Ovary (tissue), 9 donors: ENCODE data around the gene FMO5. TPM values are rescaled to one million over a fixed set of nuclear protein-coding genes. Genes with fewer than 3 reads are reported as not detected.
A peak's percentile ranks its signal among the peaks of the same experiment; 100 is the strongest.
"Not testable (repeated sequence)": the region's sequence is repeated elsewhere in the genome, so short reads cannot be mapped to it uniquely, and the experiment has no call there.

Experiments used
- DNase-seq, 5 donors: peaks; one replicate each; pipeline ENCODE4 v3.0.0-alpha.2; 2019 to 2020
- H3K27ac ChIP-seq, 2 donors: fragments of 200-600 bp; one replicate each; pipeline versions ENCODE4 v1.5.1 to v1.8.0; 2019 to 2022
- H3K27me3 ChIP-seq: fragments of 200-600 bp; one replicate; pipeline ENCODE4 v1.8.0; 2022
- H3K36me3 ChIP-seq: fragments of 200-600 bp; sonication (generic); one replicate; pipeline ENCODE4 v1.5.1; 2019
- H3K4me1 ChIP-seq: one replicate; pipeline ENCODE4 v1.8.1; 2013; ENCODE audit warnings: mild to moderate bottlenecking, moderate library complexity; ENCODE audit not compliant: insufficient read depth
- H3K4me3 ChIP-seq: fragments of 200-600 bp; sonication (generic); one replicate; pipeline ENCODE4 v1.5.1; 2017
- H3K9me3 ChIP-seq, 2 donors: fragments of 200-600 bp in 1 of 2; sonication (generic) in 1 of 2; one replicate each; pipeline versions ENCODE4 v1.5.1 to v1.8.1; 2013 to 2019; ENCODE audit warnings: mild to moderate bottlenecking in 1 of 2, moderate library complexity in 1 of 2
- CTCF ChIP-seq, 3 donors: fragments of 450-650 bp in 2 of 3; fragments of 200-600 bp in 1 of 3; IDR thresholded peaks; one replicate each; pipeline versions ENCODE4 v1.5.1 to v1.8.0; 2016 to 2022; ENCODE audit warnings: antibody characterized with exemption in 3 of 3, mild to moderate bottlenecking in 1 of 3
- EP300 ChIP-seq: sonication (generic); formaldehyde crosslinking; IDR thresholded peaks from one replicate; pipeline ENCODE4 v1.6.1; 2017; ENCODE audit warnings: antibody characterized with exemption
- POLR2A ChIP-seq: fragments of 450-650 bp; IDR thresholded peaks from one replicate; pipeline ENCODE4 v1.6.1; 2017; ENCODE audit warnings: antibody characterized with exemption, mild to moderate bottlenecking, moderate library complexity
- WGBS, 3 donors: extraction: QIAGEN DNeasy Blood & Tissue Kit in 1 of 3; methylation state at CpG; one replicate each; pipeline versions ENCODE4 v1.1.5 to v1.1.7; 2013 to 2017; 5-methylcytosine and 5-hydroxymethylcytosine counted together
- intact Hi-C, 4 donors: fragments of 100-400 bp; cut with DNase I; formaldehyde crosslinking; loops; one replicate each; pipeline versions ENCODE4 v1.11.0 to v1.15.1; 2022 to 2023
- polyA plus RNA-seq, 2 donors: library from polyadenylated mRNA; stranded (reverse); fragments of 200-250 nt in 1 of 2; fragments of 350-450 nt in 1 of 2; fragmentation: Illumina TruSeq in 1 of 2; extraction: RNeasy Lipid Tissue Mini Kit (QIAGEN cat#74804) in 1 of 2; gene quantifications; one replicate each; pipeline ENCODE4 v1.2.3, GENCODE V29; 2013 to 2014
- total RNA-seq, 7 donors: library from RNA; depleted of rRNA in 2 of 7; stranded (reverse); fragments of >200 nt in 2 of 7; fragmentation: NEBNext Ultra II Directional in 3 of 7; extraction: Animal tissue kit (Norgen Biotek cat#: 25700) in 3 of 7; gene quantifications; one replicate each; pipeline versions ENCODE4 v1.1.0 to v1.2.4, GENCODE V29; 2016 to 2023
- donor health status: DM: no; HTN: no; CAD: no; lungs with moderate emphysema.
- donor health status: DM: no; HTN: no; CAD: no.
- donor health status: Bipolar disorder and iron deficiency.
- donor health status: DM: yes; HTN: yes; CAD: no.
- donor health status: DM: no; HTN: no; CAD: no.
- donor health status: DM: yes; HTN: yes; CAD: no.

Gene FMO5
- total and polyA plus RNA-seq, 9 donors, result 1.8 to 5.7 (median 3.4) TPM

DNA sequence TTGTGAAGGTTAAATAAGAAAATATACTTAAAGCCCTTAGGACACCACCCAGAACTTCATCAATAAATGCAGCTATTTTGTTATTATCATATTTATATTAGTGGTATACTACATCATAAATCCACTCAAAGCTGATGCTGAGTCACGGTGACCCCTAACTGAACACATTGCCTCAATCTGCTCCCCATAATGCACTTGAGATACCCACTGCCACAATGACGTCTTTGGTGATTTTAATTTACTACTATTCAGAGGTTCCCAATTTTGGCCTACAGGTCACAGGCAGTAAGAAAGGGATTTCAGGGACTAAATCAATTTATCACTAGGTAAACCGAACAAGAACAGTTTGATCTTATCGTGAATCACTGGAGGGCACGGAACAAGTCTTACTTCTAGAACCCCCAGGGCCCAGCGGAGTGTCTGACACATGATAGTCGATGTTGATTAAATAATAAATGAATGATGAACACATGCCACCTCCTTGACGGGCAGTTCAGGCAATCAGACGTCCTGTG is 16.9 kb upstream of the FMO5 start:
- no peak for TF ChIP-seq CTCF (IDR thresholded peaks at IDR 0.05)
- no peak for TF ChIP-seq EP300
- TF ChIP-seq POLR2A, result no peak
- Histone ChIP-seq H3K9me3 (no peaks in the 10 kb centered on the region), H3K4me3 (peak overlapping the region; percentile 68), H3K27me3 (no peaks in the 10 kb centered on the region), H3K36me3 (no peaks in the 10 kb centered on the region), H3K27ac (peak overlapping the region in 1 of 2 donors; percentile 88), H3K4me1 (peaks cover 1% of the 10 kb centered on the region)
- intact Hi-C loops, result loop anchor here (1.0 to 10.0 kb wide), 4 partner anchors 67 to 70 kb away; partner anchors contain the start of gene PRKAB2 (in 3 of the 4)
- 27 to 35% (median 34%) methylated on average over 9 of the region's 9 CpGs for WGBS, 3 donors
- DNase-seq, result no peak

GRCh38 chr1:147240131-147240721 is 15.1 kb upstream of the FMO5 start:
- WGBS, 3 donors, result 68 to 77% (median 74%) methylated on average over 5 of the region's 5 CpGs
- H3K27me3 ChIP-seq, H3K4me3 ChIP-seq, H3K36me3 ChIP-seq, H3K4me1 ChIP-seq, H3K27ac ChIP-seq, H3K9me3 ChIP-seq, DNase-seq: not testable (repeated sequence)
- intact Hi-C loops, result loop anchor here in 2 of 4 donors (5.0 to 10.0 kb wide), 2 partner anchors 65 to 68 kb away; partner anchors contain the start of gene PRKAB2 (in 2 of the 2)

DNA sequence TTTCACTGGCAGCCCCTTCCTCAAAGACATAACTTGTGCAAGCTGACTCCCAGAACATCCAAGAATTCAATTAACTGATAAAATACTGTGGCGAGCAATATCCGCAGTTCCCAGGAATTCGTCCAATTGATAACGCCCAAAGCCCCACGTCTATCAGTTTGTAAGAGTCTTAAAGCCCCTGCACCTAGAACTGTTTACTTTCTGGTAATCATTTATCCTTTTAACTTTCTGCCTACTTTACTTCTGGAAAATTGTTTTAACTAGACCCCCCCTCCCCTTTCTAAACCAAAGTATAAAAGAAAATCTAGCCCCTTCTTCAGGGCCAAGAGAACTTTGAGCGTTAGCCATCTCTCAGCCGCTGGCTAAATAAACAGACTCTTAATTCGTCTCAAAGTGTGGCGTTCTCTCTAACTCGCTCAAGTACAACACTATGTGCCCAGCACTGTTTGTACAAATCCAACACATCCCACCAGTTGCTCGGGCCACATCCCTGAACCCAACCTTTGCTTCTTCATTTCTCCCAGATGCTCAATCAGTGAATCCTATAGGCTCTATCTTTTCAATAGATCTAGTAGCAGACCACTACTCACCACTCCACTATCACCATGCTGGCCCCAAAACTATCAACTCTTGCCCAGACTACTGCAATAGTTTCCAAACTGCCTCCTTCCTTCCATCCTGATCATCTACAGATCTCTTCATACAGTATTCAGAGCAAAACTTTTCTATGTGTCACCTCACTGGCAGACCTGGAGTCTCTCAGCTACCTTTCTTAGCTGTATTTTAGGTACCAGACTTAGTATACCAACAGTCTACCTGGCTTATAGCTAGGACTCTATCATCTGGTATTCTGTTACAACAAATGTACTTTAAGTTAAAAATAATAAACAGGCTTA is 14.0 kb upstream of the FMO5 start:
- WGBS, 3 donors, result 48 to 62% (median 59%) methylated on average over 11 of the region's 11 CpGs

DNA sequence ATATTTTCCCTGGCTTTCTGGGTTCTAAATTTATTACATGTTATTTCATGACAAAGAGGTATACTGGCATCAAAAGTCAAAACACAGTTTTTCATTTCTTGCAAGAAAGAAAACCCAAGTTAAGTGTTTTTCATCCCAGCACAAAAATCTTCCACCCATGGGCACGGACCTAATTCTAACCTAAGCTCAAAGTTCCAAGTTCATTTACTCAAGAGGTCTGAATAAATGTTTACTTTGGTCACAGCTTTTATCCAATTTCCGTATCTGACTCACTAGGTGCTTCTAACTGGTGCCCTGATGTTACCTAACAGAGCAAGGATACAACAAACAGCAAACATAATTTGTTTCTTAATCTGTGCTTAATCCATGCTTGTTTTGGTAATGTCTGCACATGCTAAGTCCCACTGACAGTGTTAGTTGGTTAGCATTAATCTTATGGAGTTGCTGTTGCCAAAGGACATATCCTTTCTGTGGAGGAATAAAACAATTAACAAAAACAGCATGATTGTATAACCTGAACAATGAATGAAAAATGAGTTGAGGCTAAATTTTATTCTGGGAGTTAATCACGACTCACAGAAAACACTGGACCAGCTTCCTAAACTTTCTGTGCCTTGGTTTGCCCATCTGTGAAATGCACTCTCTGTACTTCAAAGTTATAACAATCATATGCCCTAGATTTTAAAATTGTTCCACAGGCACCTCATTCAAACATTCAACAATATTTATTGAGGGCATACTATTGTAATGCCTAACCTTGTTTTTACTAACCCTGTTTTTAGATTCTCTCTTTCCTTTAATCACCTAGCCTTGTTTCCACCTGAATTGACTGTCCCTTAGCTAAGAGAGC is 13.1 kb upstream of the FMO5 start:
- Histone ChIP-seq H3K4me3 (no peak overlapping the region), H3K36me3 (no peaks in the 10 kb centered on the region), H3K27ac (no peak overlapping the region), H3K4me1 (no peaks in the 10 kb centered on the region), H3K27me3 (no peaks in the 10 kb centered on the region), H3K9me3 (no peaks in the 10 kb centered on the region)
- TF ChIP-seq CTCF (IDR thresholded peaks at IDR 0.05) (no peak), EP300 (no peak), POLR2A (no peak)
- 69 to 80% (median 70%) methylated on average over 3 of the region's 3 CpGs for WGBS, 3 donors
- intact Hi-C loops, result no loop called here
- no peak for DNase-seq

More for the DNA sequence above, 14.0 kb upstream of the FMO5 start:
- no peak for DNase-seq
- TF ChIP-seq POLR2A (no peak), EP300 (no peak), CTCF (IDR thresholded peaks at IDR 0.05) (no peak)
- no peaks in the 10 kb centered on the region for H3K27me3 ChIP-seq
- peaks cover 1% of the 10 kb centered on the region for H3K4me1 ChIP-seq
- H3K4me3 ChIP-seq, result no peak overlapping the region
- no peak overlapping the region for H3K27ac ChIP-seq
- no peaks in the 10 kb centered on the region for H3K9me3 ChIP-seq
- H3K36me3 ChIP-seq, result no peaks in the 10 kb centered on the region
- intact Hi-C loops, result no loop called here
